ENCODE results near the gene MKRN2OS.
A peak's percentile ranks its signal among the peaks of the same experiment; 100 is the strongest.
"Not testable (repeated sequence)": the region's sequence is repeated elsewhere in the genome, so short reads cannot be mapped to it uniquely, and the experiment has no call there.

Gene MKRN2OS

DNA sequence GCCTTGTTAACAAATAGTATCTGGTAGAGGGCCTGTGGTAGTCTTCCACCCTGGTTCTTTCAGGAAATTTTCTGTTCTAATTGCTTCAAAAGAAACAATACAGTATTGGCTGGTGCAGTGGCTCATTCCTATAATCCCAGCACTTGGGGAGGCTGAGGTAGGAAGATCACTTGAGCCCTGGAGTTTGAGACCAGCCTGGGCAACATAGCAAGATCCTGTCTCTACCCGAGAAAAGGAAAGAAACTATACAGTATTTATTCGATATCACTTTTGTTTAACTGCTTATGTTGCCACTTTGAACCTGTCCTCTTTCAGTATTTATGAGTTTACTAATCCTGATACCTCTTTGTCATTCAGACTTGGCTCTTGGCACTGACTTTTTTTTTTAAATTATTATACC is 16.1 kb upstream of the MKRN2OS start:
- DNase-seq (ENCODE audit: low spot score), result no peak

GRCh38 chr3:12560505-12561190 is 15.3 kb upstream of the MKRN2OS start:
- no peak for DNase-seq (ENCODE audit: low spot score)

GRCh38 chr3:12559520-12559919 is 14.2 kb upstream of the MKRN2OS start:
- no peak for DNase-seq (ENCODE audit: low spot score)

GRCh38 chr3:12558706-12559105 is 13.4 kb upstream of the MKRN2OS start:
- no peak for DNase-seq (ENCODE audit: low spot score)

- peak; percentile 25 for DNase-seq (ENCODE audit: low spot score)
These were observed 12.3 kb upstream of the MKRN2OS start for GRCh38 chr3:12557473-12558100.

- peak; percentile 93 for DNase-seq (ENCODE audit: low spot score)
These were observed 11.6 kb upstream of the MKRN2OS start, which contains the start of gene MKRN2 for GRCh38 chr3:12556690-12557472. Gene MKRN2, plus strand, starts transcription at chr3:12557087. Its CDS starts 64 bp downstream, at chr3:12557151.

GRCh38 chr3:12556314-12556689 is 11.0 kb upstream of the MKRN2OS start:
- DNase-seq (ENCODE audit: low spot score), result no peak

DNA sequence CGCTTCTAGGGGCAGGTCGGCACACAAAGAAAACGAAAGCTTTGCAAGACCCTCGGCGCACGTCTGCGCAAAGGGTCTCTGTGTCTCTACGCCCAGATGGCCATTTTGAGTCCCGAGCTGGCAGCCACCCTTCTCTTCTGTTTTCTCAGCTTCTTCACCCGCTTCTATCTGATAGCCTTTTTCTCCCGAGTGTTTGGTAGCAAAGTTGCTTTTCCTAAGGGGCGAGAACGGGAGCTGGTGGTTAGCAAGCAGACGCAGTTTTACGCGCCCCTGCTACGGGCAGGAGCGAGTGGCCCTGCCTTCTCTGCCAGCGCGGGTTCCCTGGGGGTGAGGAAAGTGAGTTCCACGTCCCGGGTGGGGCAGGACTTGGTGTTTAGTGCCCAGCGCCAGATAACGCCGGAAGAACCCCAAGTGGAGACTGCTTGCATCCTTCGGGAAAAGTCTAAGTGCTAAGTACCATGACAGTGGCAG is 8.7 kb upstream of the MKRN2OS start:
- peak; percentile 30 for DNase-seq (ENCODE audit: low spot score)

- DNase-seq (ENCODE audit: low spot score), result no peak
These were observed 4.9 kb upstream of the MKRN2OS start for GRCh38 chr3:12549971-12550760.

DNA sequence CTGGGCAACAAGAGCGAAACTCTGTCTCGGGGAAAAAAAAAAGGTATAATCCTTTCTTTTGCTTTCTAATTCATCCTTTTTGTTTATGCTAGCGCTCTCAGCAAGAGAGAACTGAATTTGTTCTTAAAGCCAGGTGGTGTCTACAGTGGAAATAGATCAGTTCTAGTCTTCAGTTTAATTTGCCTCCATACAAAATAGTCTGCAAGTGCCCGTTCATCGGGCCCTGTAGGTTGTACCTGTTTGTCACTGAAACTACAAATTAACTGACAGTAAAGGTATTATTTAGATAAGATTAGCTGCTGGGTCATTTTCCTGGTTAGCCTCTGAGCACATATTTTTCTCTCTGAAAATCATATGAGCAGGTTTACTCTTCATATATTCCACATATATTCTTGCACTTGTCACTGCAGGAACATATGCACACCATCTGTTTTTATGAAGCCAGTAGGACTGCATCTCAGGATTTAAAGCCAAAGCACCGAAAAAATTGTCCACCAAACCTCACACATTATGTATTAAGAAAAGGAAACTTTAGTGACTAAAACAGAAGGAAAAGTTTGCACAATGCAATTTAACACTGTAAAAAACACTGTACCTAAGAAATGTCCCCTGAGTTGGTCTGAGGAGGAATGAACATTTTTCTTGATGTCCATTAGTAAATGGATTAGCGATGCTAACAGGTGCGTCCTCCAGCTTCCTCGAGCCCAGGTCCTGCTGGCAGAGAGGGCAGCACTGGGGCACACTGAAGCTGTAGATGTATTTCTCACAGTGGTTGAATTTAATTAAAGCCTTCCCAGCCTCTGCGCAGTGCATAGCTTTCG is 437 bp downstream of the MKRN2OS start:
- DNase-seq (ENCODE audit: low spot score), result no peak

DNA sequence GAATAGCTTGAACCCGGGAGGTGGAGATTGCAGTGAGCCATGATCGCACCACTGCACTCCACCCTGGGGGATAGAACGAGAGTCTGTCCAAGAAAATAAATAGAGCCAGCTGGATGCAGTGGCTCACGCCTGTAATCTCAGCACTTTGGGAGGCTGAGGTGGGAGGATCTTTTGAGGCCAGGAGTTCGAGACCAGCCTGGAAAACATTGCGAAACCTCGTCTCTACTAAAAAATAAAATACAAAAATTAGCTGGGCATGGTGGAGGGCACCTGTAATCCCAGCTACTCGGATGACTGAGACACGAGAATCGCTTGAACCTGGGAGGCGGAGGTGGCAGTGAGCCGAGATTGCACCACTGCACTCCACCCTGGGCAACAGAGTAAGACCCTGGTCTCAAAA is 1.8 kb downstream of the MKRN2OS start:
- not testable (repeated sequence) for DNase-seq (ENCODE audit: low spot score)

- no peak for DNase-seq (ENCODE audit: low spot score)
These were observed 3.7 kb downstream of the MKRN2OS start for GRCh38 chr3:12541625-12542024.

DNA sequence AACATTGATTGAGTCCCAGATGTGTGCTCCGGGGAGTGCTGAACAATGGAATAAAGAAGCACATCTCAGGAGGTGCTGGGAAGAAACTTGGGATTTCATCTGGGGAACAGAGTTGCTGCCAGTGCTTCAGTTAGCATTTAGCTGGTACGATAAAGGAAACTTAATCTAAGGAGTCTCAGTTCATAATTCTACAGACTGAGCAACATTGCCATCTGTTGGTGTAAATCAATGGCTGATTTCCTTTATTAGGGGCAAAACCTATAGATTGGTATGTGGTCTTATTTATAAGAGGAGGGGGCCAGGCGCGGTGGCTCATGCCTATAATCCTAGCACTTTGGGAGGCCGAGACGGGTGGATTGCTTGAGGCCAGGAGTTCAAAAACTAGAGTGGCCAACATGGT is 8.9 kb downstream of the MKRN2OS start:
- no peak for DNase-seq (ENCODE audit: low spot score)

DNA sequence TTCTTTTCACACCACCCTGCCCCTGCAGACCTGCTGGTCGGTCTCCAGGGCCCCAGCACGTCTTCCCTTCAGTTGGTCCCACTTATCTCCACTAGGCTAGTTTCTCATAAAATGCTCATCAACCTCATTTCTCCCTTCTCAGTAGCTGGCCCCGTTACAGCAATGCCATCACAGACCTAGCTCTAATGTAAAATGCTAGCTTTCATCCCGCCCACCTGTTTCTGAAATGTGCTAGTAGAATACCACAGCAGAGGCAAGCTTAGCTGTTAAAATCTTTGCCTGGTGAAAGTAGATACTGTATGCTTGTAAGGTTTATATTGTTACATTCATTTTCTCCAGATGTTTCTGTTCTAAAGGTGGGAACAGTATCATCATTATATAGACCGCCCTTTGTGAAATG is 13.1 kb downstream of the MKRN2OS start:
- DNase-seq (ENCODE audit: low spot score), result no peak

- no peak for DNase-seq (ENCODE audit: low spot score)
These were observed 17.5 kb downstream of the MKRN2OS start for GRCh38 chr3:12527757-12528143.

DNA sequence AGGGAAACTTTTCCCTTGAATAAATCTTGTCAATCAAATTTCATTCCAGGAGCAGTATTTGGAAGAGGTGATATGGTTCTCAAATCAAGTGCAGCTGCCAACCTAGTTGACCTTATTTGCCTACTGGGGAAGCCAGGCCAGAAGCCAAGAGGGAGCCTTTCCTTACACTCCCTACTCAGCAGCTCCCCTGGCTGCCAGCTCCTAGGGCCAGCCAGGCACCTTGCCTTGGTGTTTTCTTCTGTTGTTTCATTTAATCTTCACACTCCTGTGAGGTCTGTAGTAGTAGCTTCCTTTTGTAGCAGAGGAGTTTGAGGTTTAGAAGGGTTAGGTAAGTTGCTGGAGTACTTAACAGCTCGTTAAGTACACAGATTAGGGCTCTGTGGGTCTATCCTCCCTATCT is 22.6 kb downstream of the MKRN2OS start:
- no peak for DNase-seq (ENCODE audit: low spot score)

DNA sequence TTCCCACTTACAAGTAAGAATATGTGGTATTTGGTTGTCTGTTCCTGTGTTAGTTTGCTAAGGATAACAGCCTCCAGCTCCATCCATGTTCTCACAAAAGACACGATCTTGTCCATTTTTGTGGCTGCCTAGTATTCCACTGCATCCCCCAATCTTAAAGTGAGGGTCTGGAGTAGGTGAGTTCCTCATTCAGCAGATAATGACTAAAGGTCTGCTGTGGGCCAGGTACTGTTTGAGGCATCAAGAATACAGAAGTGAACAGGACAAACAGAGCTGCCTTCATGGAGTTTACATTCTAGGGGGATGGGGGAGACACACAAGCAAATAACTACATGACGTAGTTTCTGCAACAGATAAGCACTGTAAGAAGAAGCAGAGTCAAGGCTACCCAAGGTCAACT is 24.3 kb downstream of the MKRN2OS start:
- DNase-seq (ENCODE audit: low spot score), result no peak

GRCh38 chr3:12518261-12519028 is 26.9 kb downstream of the MKRN2OS start:
- DNase-seq (ENCODE audit: low spot score), result no peak

DNA sequence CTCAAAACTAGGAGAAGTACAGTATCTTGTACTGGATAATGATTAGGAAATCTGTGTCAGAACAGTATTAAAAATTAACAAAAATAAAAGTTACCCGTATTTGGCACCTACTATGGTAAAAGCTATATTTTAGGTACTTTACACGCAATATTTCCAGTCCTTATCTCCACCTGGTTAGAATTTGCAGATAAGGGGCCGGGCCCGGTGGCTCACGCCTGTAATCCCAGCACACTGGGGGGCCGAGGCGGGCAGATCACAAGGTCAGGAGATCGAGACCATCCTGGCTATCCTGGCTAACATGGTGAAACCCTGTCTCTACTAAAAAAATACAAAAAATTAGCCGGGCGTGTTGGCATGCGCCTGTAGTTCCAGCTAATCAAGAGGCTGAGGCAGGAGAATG is 28.4 kb downstream of the MKRN2OS start:
- DNase-seq (ENCODE audit: low spot score), result no peak

- DNase-seq (ENCODE audit: low spot score), result no peak
These were observed 29.7 kb downstream of the MKRN2OS start for GRCh38 chr3:12515631-12516030.

Data from AG08396 (cell line).